ENCODE data around the gene STX16. TPM values are rescaled to one million over a fixed set of nuclear protein-coding genes. Genes with fewer than 3 reads are reported as not detected.

The STX16 gene
- total RNA-seq, 4 donors from 2014 or later = 9.2 to 34.3 (median 20.4) TPM

DNA sequence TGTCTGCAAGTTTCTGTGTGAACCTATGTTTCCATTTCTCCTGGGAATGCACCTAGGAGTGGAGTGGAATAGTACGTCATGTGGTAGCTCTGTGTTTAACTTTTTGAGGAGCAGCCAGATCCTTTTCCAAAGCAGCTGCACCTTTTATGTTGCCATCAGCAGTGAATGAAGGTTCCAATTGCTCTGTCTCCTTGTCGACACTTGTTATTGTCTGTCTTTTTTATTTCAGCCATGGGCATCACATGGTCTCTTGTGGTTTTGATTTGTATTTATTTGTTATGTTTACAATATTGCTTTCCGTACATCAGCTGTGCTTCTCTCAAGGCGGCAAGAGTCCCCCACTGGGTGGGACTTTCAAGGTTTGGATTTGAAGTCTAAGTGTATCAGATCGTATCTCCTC is 33.9 kb upstream of the STX16 start:
- no peak for ATAC-seq
- H3K4me3 ChIP-seq = no peak overlapping the region
- H3K9me3 ChIP-seq = no peaks in the 10 kb centered on the region
- H3K27ac ChIP-seq = no peak overlapping the region
- TF ChIP-seq, protein P1, sequence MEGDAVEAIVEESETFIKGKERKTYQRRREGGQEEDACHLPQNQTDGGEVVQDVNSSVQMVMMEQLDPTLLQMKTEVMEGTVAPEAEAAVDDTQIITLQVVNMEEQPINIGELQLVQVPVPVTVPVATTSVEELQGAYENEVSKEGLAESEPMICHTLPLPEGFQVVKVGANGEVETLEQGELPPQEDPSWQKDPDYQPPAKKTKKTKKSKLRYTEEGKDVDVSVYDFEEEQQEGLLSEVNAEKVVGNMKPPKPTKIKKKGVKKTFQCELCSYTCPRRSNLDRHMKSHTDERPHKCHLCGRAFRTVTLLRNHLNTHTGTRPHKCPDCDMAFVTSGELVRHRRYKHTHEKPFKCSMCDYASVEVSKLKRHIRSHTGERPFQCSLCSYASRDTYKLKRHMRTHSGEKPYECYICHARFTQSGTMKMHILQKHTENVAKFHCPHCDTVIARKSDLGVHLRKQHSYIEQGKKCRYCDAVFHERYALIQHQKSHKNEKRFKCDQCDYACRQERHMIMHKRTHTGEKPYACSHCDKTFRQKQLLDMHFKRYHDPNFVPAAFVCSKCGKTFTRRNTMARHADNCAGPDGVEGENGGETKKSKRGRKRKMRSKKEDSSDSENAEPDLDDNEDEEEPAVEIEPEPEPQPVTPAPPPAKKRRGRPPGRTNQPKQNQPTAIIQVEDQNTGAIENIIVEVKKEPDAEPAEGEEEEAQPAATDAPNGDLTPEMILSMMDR (IDR thresholded peaks at IDR 0.05 in 4 of 5, conservative IDR thresholded peaks at IDR 0.05 in 1 of 5) = no peak
- TF ChIP-seq POLR2A (IDR thresholded peaks at IDR 0.05) = no peak
- no peaks in the 10 kb centered on the region for H3K4me1 ChIP-seq
- intact Hi-C loops (cut with DNase I; ENCODE audit: low total_unique reads) = no loop called here
- no peak for DNase-seq
- in situ Hi-C loops (cut with MboI; ENCODE audit: low sequenced_read_pairs in 4 of 4) = no loop called here
- peaks cover 0 to 8% (median 8%) of the 10 kb centered on the region in 3 donors for H3K27me3 ChIP-seq
- H3K36me3 ChIP-seq = no peaks in the 10 kb centered on the region

DNA sequence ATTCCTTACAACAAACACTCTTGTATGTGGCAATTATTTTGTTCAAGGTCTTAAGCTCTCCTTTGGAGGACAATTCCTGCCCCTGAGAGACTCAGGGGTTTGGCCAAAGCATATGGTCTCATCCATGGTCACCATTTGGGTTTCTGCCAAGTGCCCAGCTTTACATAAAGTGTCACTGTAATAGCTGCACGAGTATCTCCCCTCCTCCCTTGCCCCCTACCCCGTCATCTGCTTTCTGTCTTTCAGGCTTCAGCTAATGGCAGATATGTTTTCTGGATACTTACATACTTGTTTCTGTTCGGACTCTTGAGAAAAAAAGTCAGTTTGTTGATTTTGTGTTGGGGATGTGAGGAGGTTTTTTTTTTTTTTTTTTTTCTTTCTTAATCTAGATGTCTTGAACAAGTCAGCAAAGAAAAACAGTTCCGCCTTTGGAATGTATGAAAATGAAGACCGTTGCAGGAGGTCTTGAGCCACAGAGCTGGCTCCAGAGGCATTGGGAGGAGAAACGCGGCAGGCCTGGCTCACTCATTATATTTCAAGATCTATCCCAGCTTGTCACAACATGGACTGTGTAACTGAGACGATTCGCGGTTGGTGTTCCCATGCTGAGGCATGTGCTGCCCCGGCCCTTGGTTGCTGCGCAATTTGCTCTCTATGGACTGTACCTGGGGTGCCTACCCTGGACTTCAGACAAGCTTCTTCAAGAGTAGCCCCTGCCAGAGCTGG is 32.6 kb upstream of the STX16 start:
- Histone ChIP-seq H3K4me3 (no peak overlapping the region), H3K9me3 (no peaks in the 10 kb centered on the region), H3K27ac (no peak overlapping the region), H3K27me3 (peaks cover 6 to 11% (median 8%) of the 10 kb centered on the region in 3 donors), H3K4me1 (no peaks in the 10 kb centered on the region), H3K36me3 (no peaks in the 10 kb centered on the region)
- DNase-seq (no peak), ATAC-seq (no peak)
- intact Hi-C loops (cut with DNase I; ENCODE audit: low total_unique reads) = no loop called here
- TF ChIP-seq, protein P1 (IDR thresholded peaks at IDR 0.05 in 4 of 5, conservative IDR thresholded peaks at IDR 0.05 in 1 of 5) = no peak
- TF ChIP-seq POLR2A (IDR thresholded peaks at IDR 0.05) = no peak
- in situ Hi-C loops (cut with MboI; ENCODE audit: low sequenced_read_pairs in 4 of 4) = no loop called here

DNA sequence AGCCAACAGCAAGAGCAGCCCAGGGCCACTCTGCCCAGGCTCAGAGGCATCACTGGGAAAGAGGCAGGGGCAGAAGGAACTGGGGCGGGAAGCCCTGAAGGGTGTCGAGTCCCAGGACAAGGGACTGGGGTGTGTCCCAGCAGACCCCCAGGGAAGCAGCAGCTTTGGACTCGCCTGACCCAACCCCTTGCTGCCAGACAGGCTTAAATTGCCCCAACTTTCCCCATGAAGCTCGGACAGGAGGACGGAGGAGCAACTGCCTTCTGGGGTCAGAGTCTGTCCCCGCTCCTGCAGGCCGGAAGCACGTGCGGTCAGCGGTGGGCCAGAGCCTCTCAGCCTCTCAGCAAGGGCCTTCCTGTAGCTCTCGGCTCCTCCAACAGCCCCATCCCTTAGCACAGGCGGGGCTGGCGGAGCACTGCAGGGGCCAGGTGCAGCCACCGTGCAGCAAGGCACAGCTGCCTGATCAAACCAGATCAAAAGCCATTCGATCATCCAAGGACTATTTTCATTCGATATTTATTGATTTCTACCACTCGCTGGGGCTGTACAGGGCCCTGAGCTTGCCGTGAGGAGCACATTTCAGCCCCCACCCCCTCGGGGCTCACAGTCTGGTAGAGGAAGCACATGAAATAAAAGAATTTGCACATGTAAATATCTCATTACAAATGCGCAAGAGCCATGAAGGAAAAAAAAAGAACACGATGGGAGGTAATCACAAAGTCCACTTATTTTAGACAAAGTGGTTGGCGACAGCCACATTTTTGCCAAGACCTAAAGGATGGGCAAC is 31.8 kb upstream of the STX16 start:
- ATAC-seq (no peak), DNase-seq (no peak)
- Histone ChIP-seq H3K36me3 (no peaks in the 10 kb centered on the region), H3K9me3 (no peaks in the 10 kb centered on the region), H3K4me3 (no peak overlapping the region), H3K4me1 (no peaks in the 10 kb centered on the region), H3K27ac (no peak overlapping the region), H3K27me3 (peaks cover 6 to 14% (median 8%) of the 10 kb centered on the region in 3 donors)
- in situ Hi-C loops (cut with MboI; ENCODE audit: low sequenced_read_pairs in 4 of 4) (no loop called here), intact Hi-C loops (cut with DNase I; ENCODE audit: low total_unique reads) (no loop called here)
- TF ChIP-seq, protein P1 (IDR thresholded peaks at IDR 0.05 in 4 of 5, conservative IDR thresholded peaks at IDR 0.05 in 1 of 5) = no peak

DNA sequence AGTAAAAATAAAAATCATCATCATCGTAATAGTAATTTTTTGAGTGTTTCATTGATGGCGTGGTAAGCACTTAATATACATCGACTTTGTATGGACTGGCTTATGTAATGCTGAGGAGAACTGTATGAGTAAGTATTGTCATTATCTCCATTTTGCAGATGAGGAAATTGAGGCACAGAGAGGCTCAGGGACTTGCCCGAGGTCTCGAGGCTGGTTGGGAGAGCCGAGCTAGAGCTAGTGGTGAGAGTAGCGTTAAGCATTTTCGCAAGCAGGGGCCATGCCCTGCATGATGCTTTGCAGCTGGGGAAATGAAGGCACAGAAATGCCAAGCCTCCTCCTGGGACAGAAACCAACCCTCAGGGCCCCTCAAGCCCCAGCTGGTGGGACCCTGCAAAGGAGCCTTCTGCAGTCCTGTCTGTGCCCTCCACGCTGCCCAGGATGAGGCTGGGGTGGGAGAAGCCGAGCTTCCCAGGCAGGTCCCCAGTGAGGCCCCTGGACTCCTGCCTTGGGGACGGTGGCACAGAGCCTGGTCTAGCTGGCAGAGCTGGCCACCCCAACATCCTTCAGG is 31.1 kb upstream of the STX16 start:
- in situ Hi-C loops (cut with MboI; ENCODE audit: low sequenced_read_pairs in 4 of 4) = no loop called here
- no peaks in the 10 kb centered on the region for H3K4me1 ChIP-seq
- no peak for ATAC-seq
- H3K9me3 ChIP-seq = no peaks in the 10 kb centered on the region
- H3K4me3 ChIP-seq = no peak overlapping the region
- DNase-seq = no peak
- H3K27ac ChIP-seq = no peak overlapping the region
- intact Hi-C loops (cut with DNase I; ENCODE audit: low total_unique reads) = no loop called here
- H3K27me3 ChIP-seq = peaks cover 6 to 15% (median 8%) of the 10 kb centered on the region in 3 donors
- H3K36me3 ChIP-seq = no peaks in the 10 kb centered on the region
- TF ChIP-seq, protein P1 (IDR thresholded peaks at IDR 0.05 in 4 of 5, conservative IDR thresholded peaks at IDR 0.05 in 1 of 5) = no peak
- no peak for TF ChIP-seq POLR2A (IDR thresholded peaks at IDR 0.05)
